Lower leg skin (tissue), 4 donors: ENCODE data around the gene IL11RA. TPM values are rescaled to one million over a fixed set of nuclear protein-coding genes. Genes with fewer than 3 reads are reported as not detected.

Experiments used
- DNase-seq, 2 donors: peaks; one replicate each; pipeline ENCODE4 v3.0.0-alpha.2; 2019; ENCODE audit warnings: low spot score in 2 of 2
- H3K4me3 ChIP-seq: fragments of 200-600 bp; sonication (generic); 2 replicates; pipeline ENCODE4 v1.5.1; 2017; ENCODE audit warnings: mild to moderate bottlenecking, low read depth; ENCODE audit not compliant: poor library complexity, severe bottlenecking
- CTCF ChIP-seq, 3 donors: fragments of 450-650 bp; IDR thresholded peaks; one replicate each; pipeline ENCODE4 v1.5.1; 2016; ENCODE audit warnings: antibody characterized with exemption in 3 of 3, mild to moderate bottlenecking in 3 of 3, moderate library complexity in 2 of 3
- POLR2A ChIP-seq, 2 donors: fragments of 450-650 bp; IDR thresholded peaks; one replicate each; pipeline ENCODE4 v1.6.1; 2016 to 2017; ENCODE audit warnings: antibody characterized with exemption in 2 of 2, mild to moderate bottlenecking in 1 of 2, moderate library complexity in 1 of 2
- WGBS, 2 donors: methylation state at CpG; one replicate each; pipeline ENCODE4 v1.1.5; 2018; 5-methylcytosine and 5-hydroxymethylcytosine counted together
- intact Hi-C: fragments of 100-400 bp; cut with DNase I; formaldehyde crosslinking; loops from one replicate; pipeline ENCODE4 v1.15.0; 2023; ENCODE audit warnings: low total_unique reads
- total RNA-seq, 4 donors: library from RNA; depleted of rRNA; stranded (reverse); fragments of >200 nt; gene quantifications; one replicate each; pipeline ENCODE4 v1.1.0, GENCODE V29; 2016

Gene IL11RA
- total RNA-seq, 4 donors from 2014 or later: 27.7 to 37.7 (median 29.9) TPM

GRCh38 chr9:34684145-34684544, 32.2 kb downstream of the IL11RA start:
- WGBS, 2 donors: 80 to 97% methylated on average over 4 of the region's 4 CpGs

GRCh38 chr9:34684816-34685215, 32.8 kb downstream of the IL11RA start:
- intact Hi-C loops: loop anchor here (5.0 kb wide), 1 partner anchor 178 kb away; no protein-coding TSS in a partner anchor
- 94 to 97% methylated on average over 4 of the region's 4 CpGs for WGBS, 2 donors
- TF ChIP-seq POLR2A (IDR thresholded peaks at IDR 0.05): no peak
- TF ChIP-seq CTCF (IDR thresholded peaks at IDR 0.05): no peak
- no peak overlapping the region for H3K4me3 ChIP-seq
- DNase-seq: no peak

More at GRCh38 chr9:34684145-34684544, 32.2 kb downstream of the IL11RA start:
- TF ChIP-seq POLR2A (IDR thresholded peaks at IDR 0.05): no peak
- TF ChIP-seq CTCF (IDR thresholded peaks at IDR 0.05): no peak
- no peak overlapping the region for H3K4me3 ChIP-seq
- no peak for DNase-seq
- intact Hi-C loops: loop anchor here (5.0 kb wide), 1 partner anchor 177 kb away; no protein-coding TSS in a partner anchor

- TF ChIP-seq CTCF (IDR thresholded peaks at IDR 0.05): no peak
- no peak for TF ChIP-seq POLR2A (IDR thresholded peaks at IDR 0.05)
- intact Hi-C loops: no loop called here
- whole genome bisulfite sequencing, 2 donors: 68 to 75% methylated on average over 4 of the region's 4 CpGs
- DNase-seq: no peak
- no peak overlapping the region for H3K4me3 ChIP-seq
Observed at GRCh38 chr9:34685591-34685990, 33.6 kb downstream of the IL11RA start.

- DNase-seq: no peak
- H3K4me3 ChIP-seq: no peak overlapping the region
- 50 to 61% methylated on average over 5 of the region's 5 CpGs for WGBS, 2 donors
- intact Hi-C loops: no loop called here
- TF ChIP-seq CTCF (IDR thresholded peaks at IDR 0.05) (no peak), POLR2A (IDR thresholded peaks at IDR 0.05) (no peak)
Observed at GRCh38 chr9:34686231-34686630, 34.2 kb downstream of the IL11RA start.

- WGBS, 2 donors: 57 to 68% methylated on average over 1 of the region's 1 CpG
- intact Hi-C loops: no loop called here
- TF ChIP-seq CTCF (IDR thresholded peaks at IDR 0.05) (no peak), POLR2A (IDR thresholded peaks at IDR 0.05) (no peak)
- no peak for DNase-seq
- H3K4me3 ChIP-seq: no peak overlapping the region
Observed at GRCh38 chr9:34686732-34687131, 34.7 kb downstream of the IL11RA start.
